ENCODE results near the gene SERPIND1.

GRCh38 chr22:20822240-20822639, 48.3 kb downstream of the SERPIND1 start:
- no peak for TF ChIP-seq CTCF (IDR thresholded peaks at IDR 0.05)
- no peak for TF ChIP-seq EP300 (IDR thresholded peaks at IDR 0.05)

All from esophagus muscularis mucosa (tissue), 3 donors.